Stomach (tissue), 19 donors: ENCODE results near the gene COL4A2. TPM values are rescaled to one million over a fixed set of nuclear protein-coding genes. Genes with fewer than 3 reads are reported as not detected.

Experiments used
- DNase-seq, 2 donors: peaks; one replicate each; pipeline versions ENCODE4 v3.0.0 to v3.0.0-alpha.2; 2013 to 2019
- H3K27ac ChIP-seq, 5 donors: fragments of 200-600 bp in 4 of 5; sonication (generic) in 4 of 5; one replicate each; pipeline ENCODE4 v1.5.1; 2013 to 2019; ENCODE audit warnings: mild to moderate bottlenecking in 1 of 5, moderate library complexity in 1 of 5
- H3K27me3 ChIP-seq, 3 donors: fragments of 200-600 bp; sonication (generic); one replicate each; pipeline ENCODE4 v1.5.1; 2017 to 2019; ENCODE audit warnings: mixed run types in 1 of 3
- H3K36me3 ChIP-seq, 4 donors: fragments of 200-600 bp; sonication (generic); 1 replicate in 3 of 4; 2 replicates in 1 of 4; pipeline ENCODE4 v1.5.1; 2016 to 2019
- H3K4me1 ChIP-seq, 4 donors: fragments of 200-600 bp; sonication (generic); one replicate each; pipeline ENCODE4 v1.5.1; 2016 to 2019
- H3K4me3 ChIP-seq, 4 donors: fragments of 200-600 bp; sonication (generic) in 3 of 4; one replicate each; pipeline ENCODE4 v1.5.1; 2016 to 2019; ENCODE audit warnings: mild to moderate bottlenecking in 1 of 4
- H3K9me3 ChIP-seq, 4 donors: fragments of 200-600 bp; sonication (generic); one replicate each; pipeline ENCODE4 v1.5.1; 2016 to 2019
- EP300 ChIP-seq: sonication (generic); formaldehyde crosslinking; IDR thresholded peaks from one replicate; pipeline ENCODE4 v1.6.1; 2017; ENCODE audit warnings: antibody characterized with exemption
- POLR2A ChIP-seq, 4 donors: fragments of 450-650 bp; IDR thresholded peaks; one replicate each; pipeline ENCODE4 v1.6.1; 2016; ENCODE audit warnings: antibody characterized with exemption in 4 of 4, control low read depth in 2 of 4, mild to moderate bottlenecking in 1 of 4, moderate library complexity in 1 of 4
- POLR2AphosphoS5 ChIP-seq, 3 donors: sonication (generic); formaldehyde crosslinking; IDR thresholded peaks; one replicate each; pipeline ENCODE4 v1.6.1; 2016; ENCODE audit warnings: antibody characterized with exemption in 3 of 3
- WGBS, 5 donors: extraction: QIAGEN DNeasy Blood & Tissue Kit in 3 of 5; methylation state at CpG; one replicate each; pipeline versions ENCODE4 v1.1.5 to v1.1.7; 2013 to 2018; 5-methylcytosine and 5-hydroxymethylcytosine counted together
- intact Hi-C: fragments of 100-400 bp; cut with DNase I; formaldehyde crosslinking; loops from one replicate; pipeline ENCODE4 v1.15.1; 2023; ENCODE audit warnings: low total_unique reads
- long read RNA-seq, 10 donors: transcript quantifications; one replicate each; lab custom pipeline, GENCODE V29; 2026
- polyA plus RNA-seq, 3 donors: library from polyadenylated mRNA; stranded (reverse); fragments of 200-250 nt; gene quantifications; one replicate each; pipeline ENCODE4 v1.2.3, GENCODE V29; 2013
- total RNA-seq, 5 donors: library from RNA; depleted of rRNA; stranded (reverse); fragments of >200 nt; gene quantifications; one replicate each; pipeline versions ENCODE4 v1.1.0 to v1.2.3, GENCODE V29; 2014 to 2016
- TF ChIP-seq, protein P1 (sequence below), 7 experiments: fragments of 450-650 bp in 4 of 7; fragments of 200-600 bp in 3 of 7; sonication (generic) in 3 of 7; IDR thresholded peaks; one replicate each; pipeline ENCODE4 v1.5.1; 2016 to 2019; ENCODE audit warnings: antibody characterized with exemption in 7 of 7, control low read depth in 2 of 7, mild to moderate bottlenecking in 1 of 7
- donor health status: healthy with polysubstance abuse.
- donor health status: Bipolar disorder and iron deficiency.
- donor health status: healthy.

The COL4A2 gene
- total RNA-seq (100 to 1,000 TPM; 134 to 531 (median 366) TPM), polyA plus RNA-seq (10 to 100 TPM; 24.0 to 96.6 (median 38.4) TPM)
- long read RNA-seq, donor 1, full-length matches to known transcripts, result 76 of 123 reads
- long read RNA-seq, donor 1, partial matches to known transcripts, result 47 of 123 reads
- long read RNA-seq, donor 1, other reads (novel, unspliced or antisense), result 0 of 123 reads
- long read RNA-seq, donor 2, full-length matches to known transcripts, result 59 of 115 reads
- long read RNA-seq, donor 2, partial matches to known transcripts, result 56 of 115 reads
- long read RNA-seq, donor 2, other reads (novel, unspliced or antisense), result 0 of 115 reads
- long read RNA-seq, donor 3, transcript COL4A2-212 (1 exons, 1,663 nt), result major isoform, 25 of 31 reads
- long read RNA-seq, donor 3, partial matches to known transcripts, result 6 of 31 reads
- long read RNA-seq, donor 3, other reads (novel, unspliced or antisense), result 0 of 31 reads
- long read RNA-seq, donor 4, transcript COL4A2-212 (1 exons, 1,663 nt), result major isoform, 10 of 10 reads
- long read RNA-seq, donor 4, partial matches to known transcripts, result 0 of 10 reads
- long read RNA-seq, donor 4, other reads (novel, unspliced or antisense), result 0 of 10 reads
- long read RNA-seq, donor 5, full-length matches to known transcripts, result 77 of 146 reads
- long read RNA-seq, donor 5, partial matches to known transcripts, result 69 of 146 reads
- long read RNA-seq, donor 5, other reads (novel, unspliced or antisense), result 0 of 146 reads
- long read RNA-seq, donor 6, full-length matches to known transcripts, result 83 of 191 reads
- long read RNA-seq, donor 6, partial matches to known transcripts, result 87 of 191 reads
- long read RNA-seq, donor 6, other reads (novel, unspliced or antisense), result 21 of 191 reads
- long read RNA-seq, donor 7, full-length matches to known transcripts, result 111 of 316 reads
- long read RNA-seq, donor 7, partial matches to known transcripts, result 205 of 316 reads
- long read RNA-seq, donor 7, other reads (novel, unspliced or antisense), result 0 of 316 reads
- long read RNA-seq, donor 8, full-length matches to known transcripts, result 47 of 84 reads
- long read RNA-seq, donor 8, partial matches to known transcripts, result 37 of 84 reads
- long read RNA-seq, donor 8, other reads (novel, unspliced or antisense), result 0 of 84 reads
- long read RNA-seq, donor 9, full-length matches to known transcripts, result 117 of 212 reads
- long read RNA-seq, donor 9, partial matches to known transcripts, result 85 of 212 reads
- long read RNA-seq, donor 9, other reads (novel, unspliced or antisense), result 10 of 212 reads
- long read RNA-seq, donor 10, full-length matches to known transcripts, result 22 of 27 reads
- long read RNA-seq, donor 10, partial matches to known transcripts, result 5 of 27 reads
- long read RNA-seq, donor 10, other reads (novel, unspliced or antisense), result 0 of 27 reads

DNA sequence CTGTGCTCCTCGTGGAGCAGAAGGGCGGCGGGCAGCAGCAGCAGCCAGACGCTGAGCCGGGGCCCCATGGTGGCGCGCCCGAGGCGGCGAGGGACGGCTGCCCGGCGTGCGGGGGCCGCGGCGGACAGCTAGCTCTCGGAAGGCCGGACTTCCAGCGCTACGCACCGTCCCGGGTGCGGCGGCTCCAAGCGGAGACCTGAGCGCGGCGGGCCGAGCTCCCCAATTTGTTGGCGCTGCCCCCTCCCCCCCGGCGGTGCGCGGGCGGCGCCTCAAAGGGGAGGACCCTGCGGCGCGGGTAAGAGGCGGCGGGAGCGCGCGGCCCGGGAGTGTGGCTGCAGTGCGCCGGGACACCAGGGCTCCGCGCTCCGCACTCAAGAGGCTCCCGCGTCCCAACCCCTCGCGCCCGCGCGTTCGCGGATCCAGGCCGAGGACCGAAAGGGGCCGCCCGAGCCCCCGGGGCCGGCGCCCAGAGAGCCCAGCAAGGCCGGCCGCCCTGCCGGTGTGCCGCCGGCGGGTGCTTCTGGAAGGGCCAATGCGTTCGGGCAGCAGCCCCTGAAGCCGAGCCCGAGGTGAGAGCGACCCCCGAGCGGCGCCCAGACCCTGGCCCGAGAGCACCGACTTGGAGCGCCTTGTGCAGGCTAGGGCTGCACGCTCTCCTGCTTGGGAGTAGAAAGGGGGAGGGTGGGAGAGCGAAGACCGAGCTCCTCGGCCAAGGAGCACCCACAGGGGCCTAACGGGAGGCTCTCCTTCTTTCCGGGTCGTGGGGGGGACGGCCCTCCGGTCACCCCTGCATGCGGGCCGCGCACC, at the start of gene COL4A2, which contains the start of gene COL4A1:
Gene COL4A2, plus strand, starts transcription at position 325 of the 807 bp plus-strand sequence. CDS start 620 bp downstream, outside the sequence.
Gene COL4A1, minus strand, starts transcription at position 198 of the 807 bp plus-strand sequence. Its CDS starts 130 bp downstream, at position 68.
- peak within 1 kb of the TSS; percentile 63 to 86 (median 72) for H3K4me3 ChIP-seq
- peaks cover 32 to 82% (median 63%) of the 10 kb centered on the region in 4 donors for H3K4me1 ChIP-seq
- intact Hi-C loops, result no loop called here
- H3K27me3 ChIP-seq, result peaks cover 0 to 85% (median 40%) of the 10 kb centered on the region in 3 donors
- DNase-seq, result peak in 1 of 2 donors; percentile 92
- H3K27ac ChIP-seq, result peak within 1 kb of the TSS; percentile 86 to 97 (median 92)
- peaks cover 0 to 7% (median 0%) of the 10 kb centered on the region in 4 donors for H3K36me3 ChIP-seq
- TF ChIP-seq POLR2A (IDR thresholded peaks at IDR 0.05), result no peak
- TF ChIP-seq EP300, result no peak
- peak; percentile 86 to 94 (median 92) for TF ChIP-seq POLR2AphosphoS5 (IDR thresholded peaks at IDR 0.05)
- TF ChIP-seq, protein P1, sequence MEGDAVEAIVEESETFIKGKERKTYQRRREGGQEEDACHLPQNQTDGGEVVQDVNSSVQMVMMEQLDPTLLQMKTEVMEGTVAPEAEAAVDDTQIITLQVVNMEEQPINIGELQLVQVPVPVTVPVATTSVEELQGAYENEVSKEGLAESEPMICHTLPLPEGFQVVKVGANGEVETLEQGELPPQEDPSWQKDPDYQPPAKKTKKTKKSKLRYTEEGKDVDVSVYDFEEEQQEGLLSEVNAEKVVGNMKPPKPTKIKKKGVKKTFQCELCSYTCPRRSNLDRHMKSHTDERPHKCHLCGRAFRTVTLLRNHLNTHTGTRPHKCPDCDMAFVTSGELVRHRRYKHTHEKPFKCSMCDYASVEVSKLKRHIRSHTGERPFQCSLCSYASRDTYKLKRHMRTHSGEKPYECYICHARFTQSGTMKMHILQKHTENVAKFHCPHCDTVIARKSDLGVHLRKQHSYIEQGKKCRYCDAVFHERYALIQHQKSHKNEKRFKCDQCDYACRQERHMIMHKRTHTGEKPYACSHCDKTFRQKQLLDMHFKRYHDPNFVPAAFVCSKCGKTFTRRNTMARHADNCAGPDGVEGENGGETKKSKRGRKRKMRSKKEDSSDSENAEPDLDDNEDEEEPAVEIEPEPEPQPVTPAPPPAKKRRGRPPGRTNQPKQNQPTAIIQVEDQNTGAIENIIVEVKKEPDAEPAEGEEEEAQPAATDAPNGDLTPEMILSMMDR (IDR thresholded peaks at IDR 0.05), result no peak
- H3K9me3 ChIP-seq, result no peaks in the 10 kb centered on the region
- WGBS, 5 donors, result 1 to 3% (median 2%) methylated on average over 11 to 91 of the region's 96 CpGs

GRCh38 chr13:110257408-110257807, 49.7 kb upstream of the COL4A2 start:
- DNase-seq, result no peak
- Histone ChIP-seq H3K36me3 (no peaks in the 10 kb centered on the region), H3K4me1 (peaks cover 0 to 50% (median 21%) of the 10 kb centered on the region in 4 donors), H3K4me3 (no peak overlapping the region), H3K27ac (peak overlapping the region in 3 of 5 donors; percentile 53 to 75 (median 71)), H3K27me3 (peaks cover 0 to 9% (median 0%) of the 10 kb centered on the region in 3 donors), H3K9me3 (no peaks in the 10 kb centered on the region)
- intact Hi-C loops, result no loop called here
- 80 to 94% (median 86%) methylated on average over 3 of the region's 3 CpGs for WGBS, 5 donors
- TF ChIP-seq POLR2AphosphoS5 (IDR thresholded peaks at IDR 0.05) (no peak), EP300 (no peak), POLR2A (IDR thresholded peaks at IDR 0.05) (no peak)
- TF ChIP-seq, protein P1 (IDR thresholded peaks at IDR 0.05), result no peak

DNA sequence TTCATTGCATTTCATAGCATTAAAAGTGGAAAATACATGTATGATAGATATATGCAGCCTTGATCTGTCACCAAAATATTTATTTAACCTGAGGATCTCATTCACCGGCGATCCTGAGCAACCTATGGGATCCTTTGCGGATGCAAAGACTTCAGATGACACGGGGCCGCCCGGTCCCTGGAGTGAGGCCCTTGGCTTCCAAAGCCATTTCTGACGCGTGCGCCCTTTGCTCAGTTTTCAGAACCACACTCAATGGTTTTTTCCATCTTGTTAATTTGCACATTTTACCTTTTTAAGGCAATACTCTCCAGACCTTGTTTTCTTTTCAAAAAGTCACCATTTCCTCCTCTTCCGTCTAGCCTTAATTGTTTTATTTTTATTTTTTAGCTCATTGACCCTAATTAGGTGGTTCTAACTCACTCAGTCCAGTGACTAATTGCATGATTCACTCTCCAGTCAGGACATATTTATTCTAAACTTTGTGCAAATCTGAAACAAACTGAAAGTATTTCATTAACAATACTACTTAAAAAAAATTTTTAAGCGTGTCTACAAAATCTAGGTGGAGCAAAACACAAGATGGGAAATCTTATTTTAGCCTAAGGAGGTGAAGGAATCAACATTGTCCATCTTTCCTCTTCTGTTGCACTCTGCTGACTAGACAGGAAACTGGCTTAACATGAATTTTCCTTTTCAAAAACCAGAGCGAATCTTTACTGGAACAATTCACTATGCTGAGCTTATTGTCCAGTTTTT, 48.0 kb upstream of the COL4A2 start:
- no peak for DNase-seq
- Histone ChIP-seq H3K36me3 (no peaks in the 10 kb centered on the region), H3K27ac (peak overlapping the region in 4 of 5 donors; percentile 58 to 68 (median 62)), H3K9me3 (no peaks in the 10 kb centered on the region), H3K4me3 (no peak overlapping the region), H3K4me1 (peaks cover 3 to 63% (median 33%) of the 10 kb centered on the region in 4 donors), H3K27me3 (peaks cover 0 to 9% (median 0%) of the 10 kb centered on the region in 3 donors)
- intact Hi-C loops, result no loop called here
- 69 to 82% (median 81%) methylated on average over 12 of the region's 12 CpGs for WGBS, 5 donors
- TF ChIP-seq EP300, result no peak
